ENCODE measurements around the gene VGLL2.

The VGLL2 gene

DNA sequence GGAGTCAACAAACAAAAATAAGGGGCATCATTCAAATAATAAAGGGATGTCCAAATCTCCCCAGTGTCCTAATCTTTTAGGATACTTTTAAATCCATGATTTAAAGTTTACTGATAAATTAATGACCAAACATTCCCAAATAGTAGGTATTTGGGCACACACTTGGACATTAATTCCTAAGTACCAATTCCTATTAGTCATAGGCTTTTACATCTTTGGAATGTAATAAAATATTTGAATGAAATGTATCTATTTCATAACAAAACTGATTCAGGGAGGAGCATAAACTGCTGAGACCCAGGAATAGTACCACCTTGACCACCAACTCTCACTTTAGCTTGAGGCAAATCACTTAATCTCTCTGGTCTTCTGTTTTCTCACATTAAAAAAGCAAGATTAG, 44.3 kb downstream of the VGLL2 start:
- TF ChIP-seq, protein P1, sequence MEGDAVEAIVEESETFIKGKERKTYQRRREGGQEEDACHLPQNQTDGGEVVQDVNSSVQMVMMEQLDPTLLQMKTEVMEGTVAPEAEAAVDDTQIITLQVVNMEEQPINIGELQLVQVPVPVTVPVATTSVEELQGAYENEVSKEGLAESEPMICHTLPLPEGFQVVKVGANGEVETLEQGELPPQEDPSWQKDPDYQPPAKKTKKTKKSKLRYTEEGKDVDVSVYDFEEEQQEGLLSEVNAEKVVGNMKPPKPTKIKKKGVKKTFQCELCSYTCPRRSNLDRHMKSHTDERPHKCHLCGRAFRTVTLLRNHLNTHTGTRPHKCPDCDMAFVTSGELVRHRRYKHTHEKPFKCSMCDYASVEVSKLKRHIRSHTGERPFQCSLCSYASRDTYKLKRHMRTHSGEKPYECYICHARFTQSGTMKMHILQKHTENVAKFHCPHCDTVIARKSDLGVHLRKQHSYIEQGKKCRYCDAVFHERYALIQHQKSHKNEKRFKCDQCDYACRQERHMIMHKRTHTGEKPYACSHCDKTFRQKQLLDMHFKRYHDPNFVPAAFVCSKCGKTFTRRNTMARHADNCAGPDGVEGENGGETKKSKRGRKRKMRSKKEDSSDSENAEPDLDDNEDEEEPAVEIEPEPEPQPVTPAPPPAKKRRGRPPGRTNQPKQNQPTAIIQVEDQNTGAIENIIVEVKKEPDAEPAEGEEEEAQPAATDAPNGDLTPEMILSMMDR (IDR thresholded peaks at IDR 0.05; ENCODE audit: low read depth, low read length, missing control alignments), result no peak
- Histone ChIP-seq H3K27ac (no peak overlapping the region), H3K4me3 (ENCODE audit: low read depth, low read length) (no peak overlapping the region), H3K27me3 (replicated peaks) (no peaks in the 10 kb centered on the region), H3K36me3 (replicated peaks) (no peaks in the 10 kb centered on the region)
- in situ Hi-C loops (cut with HindIII; ENCODE audit: low pct_ligation_motif_present, low sequenced_read_pairs), result no loop called here
- no peak for DNase-seq

DNA sequence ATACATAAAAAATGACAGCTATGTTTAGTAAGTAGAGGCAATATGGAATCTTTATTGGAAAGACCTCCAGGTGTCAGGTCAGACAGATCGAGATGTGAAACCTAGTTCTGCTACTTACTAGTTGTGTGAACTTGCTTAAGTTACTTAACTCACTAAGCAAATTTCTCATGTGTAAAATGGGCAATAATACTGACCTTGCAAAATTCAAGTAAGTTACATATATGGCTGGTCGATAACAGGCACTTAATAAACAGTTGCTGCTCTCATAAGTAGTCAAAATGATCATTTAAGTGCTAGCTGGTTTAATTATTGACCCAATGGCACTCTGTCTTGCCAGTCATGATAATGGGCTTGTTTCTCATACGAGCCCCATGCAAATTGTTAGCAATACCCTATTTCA, 46.0 kb downstream of the VGLL2 start:
- in situ Hi-C loops (cut with HindIII; ENCODE audit: low pct_ligation_motif_present, low sequenced_read_pairs), result no loop called here

DNA sequence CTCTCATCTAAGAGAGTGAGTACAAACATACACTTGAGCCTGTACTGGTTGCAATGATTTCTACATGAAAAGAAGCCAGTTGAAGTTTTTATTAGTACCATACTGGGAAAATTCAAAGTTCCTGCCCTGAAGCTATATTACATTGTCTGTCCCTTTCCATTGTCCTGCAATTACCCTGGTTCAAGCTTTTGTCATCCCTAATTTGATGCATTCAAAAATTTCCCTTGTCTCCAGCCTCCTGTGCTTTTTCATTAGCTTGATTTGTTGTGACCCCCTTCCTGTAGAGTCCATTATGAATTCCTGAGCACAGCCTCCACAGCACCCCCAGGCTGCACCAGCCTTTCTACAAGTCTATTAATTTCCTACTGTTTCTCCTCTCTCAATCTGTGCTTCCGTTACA, 46.4 kb downstream of the VGLL2 start:
- no peak for DNase-seq
- TF ChIP-seq, protein P1 (IDR thresholded peaks at IDR 0.05; ENCODE audit: low read depth, low read length, missing control alignments), result no peak

More for the DNA sequence above, 46.0 kb downstream of the VGLL2 start:
- TF ChIP-seq, protein P1 (IDR thresholded peaks at IDR 0.05; ENCODE audit: low read depth, low read length, missing control alignments), result no peak
- Histone ChIP-seq H3K27me3 (replicated peaks) (no peaks in the 10 kb centered on the region), H3K4me3 (ENCODE audit: low read depth, low read length) (no peak overlapping the region), H3K27ac (no peak overlapping the region), H3K36me3 (replicated peaks) (no peaks in the 10 kb centered on the region)
- no peak for DNase-seq

DNA sequence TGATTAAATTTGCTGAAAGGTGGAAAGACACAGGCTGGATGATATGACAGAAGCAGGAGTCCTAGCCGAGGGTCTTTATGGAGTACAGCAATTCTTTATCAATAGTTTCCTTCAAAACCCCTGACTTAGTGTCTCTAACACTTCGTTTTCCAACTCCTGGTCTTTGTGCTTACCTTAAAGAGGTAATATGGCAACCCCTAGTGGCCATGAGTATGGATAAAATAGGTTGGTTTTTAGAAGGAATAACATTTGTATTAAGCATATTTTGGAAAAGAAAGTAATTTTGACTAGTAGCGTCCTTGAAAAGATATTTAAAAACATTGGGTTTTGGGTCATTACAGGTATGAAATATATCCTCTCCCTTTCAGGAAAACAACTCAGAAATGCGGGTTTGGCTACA, 51.9 kb downstream of the VGLL2 start:
- Histone ChIP-seq H3K36me3 (replicated peaks) (no peaks in the 10 kb centered on the region), H3K27ac (no peak overlapping the region), H3K27me3 (replicated peaks) (no peaks in the 10 kb centered on the region), H3K4me3 (ENCODE audit: low read depth, low read length) (no peak overlapping the region)
- in situ Hi-C loops (cut with HindIII; ENCODE audit: low pct_ligation_motif_present, low sequenced_read_pairs), result no loop called here
- peak; percentile 2 for DNase-seq
- TF ChIP-seq, protein P1 (IDR thresholded peaks at IDR 0.05; ENCODE audit: low read depth, low read length, missing control alignments), result peak; percentile 46

More for the DNA sequence above, 46.4 kb downstream of the VGLL2 start:
- Histone ChIP-seq H3K27ac (no peak overlapping the region), H3K36me3 (replicated peaks) (no peaks in the 10 kb centered on the region), H3K4me3 (ENCODE audit: low read depth, low read length) (no peak overlapping the region), H3K27me3 (replicated peaks) (no peaks in the 10 kb centered on the region)
- in situ Hi-C loops (cut with HindIII; ENCODE audit: low pct_ligation_motif_present, low sequenced_read_pairs), result no loop called here
